Stomach (tissue), 4 donors: Measurements from ENCODE around the gene RXRA.

Source experiments
- EP300 ChIP-seq: sonication (generic); formaldehyde crosslinking; IDR thresholded peaks from one replicate; pipeline ENCODE4 v1.6.1; 2017; ENCODE audit warnings: antibody characterized with exemption
- POLR2A ChIP-seq, 4 donors: fragments of 450-650 bp; IDR thresholded peaks; one replicate each; pipeline ENCODE4 v1.6.1; 2016; ENCODE audit warnings: antibody characterized with exemption in 4 of 4, control low read depth in 2 of 4, mild to moderate bottlenecking in 1 of 4, moderate library complexity in 1 of 4
- TF ChIP-seq, protein P1 (sequence below), 7 experiments: fragments of 450-650 bp in 4 of 7; fragments of 200-600 bp in 3 of 7; sonication (generic) in 3 of 7; IDR thresholded peaks; one replicate each; pipeline ENCODE4 v1.5.1; 2016 to 2019; ENCODE audit warnings: antibody characterized with exemption in 7 of 7, control low read depth in 2 of 7, mild to moderate bottlenecking in 1 of 7

GRCh38 chr9:134393582-134394280, 67.5 kb downstream of the RXRA start:
- TF ChIP-seq, protein P1, sequence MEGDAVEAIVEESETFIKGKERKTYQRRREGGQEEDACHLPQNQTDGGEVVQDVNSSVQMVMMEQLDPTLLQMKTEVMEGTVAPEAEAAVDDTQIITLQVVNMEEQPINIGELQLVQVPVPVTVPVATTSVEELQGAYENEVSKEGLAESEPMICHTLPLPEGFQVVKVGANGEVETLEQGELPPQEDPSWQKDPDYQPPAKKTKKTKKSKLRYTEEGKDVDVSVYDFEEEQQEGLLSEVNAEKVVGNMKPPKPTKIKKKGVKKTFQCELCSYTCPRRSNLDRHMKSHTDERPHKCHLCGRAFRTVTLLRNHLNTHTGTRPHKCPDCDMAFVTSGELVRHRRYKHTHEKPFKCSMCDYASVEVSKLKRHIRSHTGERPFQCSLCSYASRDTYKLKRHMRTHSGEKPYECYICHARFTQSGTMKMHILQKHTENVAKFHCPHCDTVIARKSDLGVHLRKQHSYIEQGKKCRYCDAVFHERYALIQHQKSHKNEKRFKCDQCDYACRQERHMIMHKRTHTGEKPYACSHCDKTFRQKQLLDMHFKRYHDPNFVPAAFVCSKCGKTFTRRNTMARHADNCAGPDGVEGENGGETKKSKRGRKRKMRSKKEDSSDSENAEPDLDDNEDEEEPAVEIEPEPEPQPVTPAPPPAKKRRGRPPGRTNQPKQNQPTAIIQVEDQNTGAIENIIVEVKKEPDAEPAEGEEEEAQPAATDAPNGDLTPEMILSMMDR (IDR thresholded peaks at IDR 0.05) = no peak
- TF ChIP-seq EP300 = no peak
- TF ChIP-seq POLR2A (IDR thresholded peaks at IDR 0.05) = no peak
